ENCODE results near the gene ENOX1.

- TF ChIP-seq POLR2AphosphoS5 (IDR thresholded peaks at IDR 0.05; ENCODE audit: borderline replicate concordance, low read depth, low read length) (no peak), EZH2 (IDR thresholded peaks at IDR 0.05) (no peak), FOXP2 (optimal IDR thresholded peaks at IDR 0.05; ENCODE audit: control extremely low read depth, extremely low read length, insufficient read depth) (no peak)
Observed at GRCh38 chr13:43769529-43769928, 17.2 kb downstream of the ENOX1 start.

Data from SK-N-MC (cell line).